ENCODE measurements around the gene KIAA1217. TPM values are rescaled to one million over a fixed set of nuclear protein-coding genes. Genes with fewer than 3 reads are reported as not detected.

Gene KIAA1217
- total and polyA plus RNA-seq, 2 of the 4 experiments (the other 2 are of a cell fraction), result 3.4 to 4.4 TPM

GRCh38 chr10:24459836-24460235 lies 250.9 kb downstream of the KIAA1217 start:
- no peak overlapping the region for H2BK15ac ChIP-seq (ENCODE audit: low read depth, low read length)
- DNase-seq (no peak), ATAC-seq (ENCODE audit: low read depth) (no peak)
- H3K9me3 ChIP-seq (ENCODE audit: control insufficient read depth, insufficient read depth, low read length), result no peaks in the 10 kb centered on the region
- peaks cover 19% of the 10 kb centered on the region for H3K4me1 ChIP-seq (ENCODE audit: control insufficient read depth, insufficient read depth, low read length)
- CTCF ChIA-PET, result no interaction called here
- no TSS peak for BruUV-seq (replicated peaks)
- no peak overlapping the region for H4K8ac ChIP-seq (ENCODE audit: low read depth in 2 of 2, low read length in 2 of 2)
- H3K9ac ChIP-seq (ENCODE audit: low read depth, low read length), result no peak overlapping the region
- WGBS, 2 experiments (ENCODE audit: extremely low coverage in 2 of 2, insufficient read length in 1 of 2), result 100% methylated on average over 2 of the region's 3 CpGs; no CpG with 5 or more reads in 1 of the 2 experiments
- H4K91ac ChIP-seq (ENCODE audit: insufficient read depth, low read depth, low read length), result no peak overlapping the region
- in situ Hi-C loops (cut with MboI; ENCODE audit: low sequenced_read_pairs), result no loop called here
- H3K23ac ChIP-seq (ENCODE audit: low read depth, low read length), result no peak overlapping the region
- H2BK20ac ChIP-seq (ENCODE audit: low read depth, low read length), result no peak overlapping the region
- no peaks in the 10 kb centered on the region for H3K36me3 ChIP-seq (ENCODE audit: control insufficient read depth, insufficient read depth, low read length)
- H2AK9ac ChIP-seq (replicated peaks; ENCODE audit: low read depth, low read length, poor library complexity), result no peak overlapping the region
- H3K56ac ChIP-seq (ENCODE audit: extremely low read depth, insufficient read depth, low read length), result no peak overlapping the region
- H3K14ac ChIP-seq (replicated peaks; ENCODE audit: low read depth, low read length), result no peak overlapping the region
- no peaks in the 10 kb centered on the region for H3K27me3 ChIP-seq (ENCODE audit: control insufficient read depth, insufficient read depth, low read length)
- no peak overlapping the region for H3K27ac ChIP-seq (ENCODE audit: insufficient read depth, low read length)
- no peak overlapping the region for H3K4ac ChIP-seq (ENCODE audit: low read depth, low read length)
- H3K4me2 ChIP-seq (ENCODE audit: low read depth, low read length), result no peak overlapping the region
- no peak overlapping the region for H2AFZ ChIP-seq (replicated peaks; ENCODE audit: low read length, poor library complexity)
- no peak overlapping the region for H3K4me3 ChIP-seq (ENCODE audit: insufficient read depth, low read depth, low read length)
- H3K18ac ChIP-seq (ENCODE audit: low read depth, low read length), result no peak overlapping the region
- H2AK5ac ChIP-seq (ENCODE audit: low read depth, low read length), result no peak overlapping the region
- intact Hi-C loops (cut with micrococcal nuclease), result no loop called here
- no peak overlapping the region for H4K5ac ChIP-seq (ENCODE audit: low read depth, low read length)
- no peaks in the 10 kb centered on the region for H4K20me1 ChIP-seq (ENCODE audit: insufficient read depth, low read length)
- POLR2A ChIA-PET (ENCODE audit: unreplicated experiment), result no interaction called here
- dilution Hi-C loops (cut with HindIII; ENCODE audit: low sequenced_read_pairs, unreplicated experiment), result no loop called here
- no peaks in the 10 kb centered on the region for H3K79me1 ChIP-seq (ENCODE audit: low read depth in 1 of 2, low read length in 2 of 2)
- H2BK5ac ChIP-seq (ENCODE audit: low read depth, low read length, poor library complexity, severe bottlenecking), result no peak overlapping the region
- H2BK120ac ChIP-seq (ENCODE audit: low read depth, low read length), result no peak overlapping the region
- peaks cover 19% of the 10 kb centered on the region for H3K9me1 ChIP-seq (ENCODE audit: insufficient read depth, low read length)
- no peak for TF ChIP-seq MAZ (IDR thresholded peaks at IDR 0.05; ENCODE audit: borderline replicate concordance, low read depth, low read length)
- TF ChIP-seq FOS (IDR thresholded peaks at IDR 0.05; ENCODE audit: low read depth, low read length), result no peak
- TF ChIP-seq CHD1 (IDR thresholded peaks at IDR 0.05; ENCODE audit: low read depth, low read length), result no peak
- TF ChIP-seq SMC3 (IDR thresholded peaks at IDR 0.05; ENCODE audit: low read depth, low read length), result no peak
- TF ChIP-seq CTCF (conservative IDR thresholded peaks at IDR 0.05; ENCODE audit: low read depth, low read length), result no peak
- no peak for TF ChIP-seq ELK1 (IDR thresholded peaks at IDR 0.05; ENCODE audit: borderline replicate concordance, low read depth, low read length)
- no peak for TF ChIP-seq RAD21 (IDR thresholded peaks at IDR 0.05; ENCODE audit: low read length)
- no peak for TF ChIP-seq BHLHE40 (IDR thresholded peaks at IDR 0.05; ENCODE audit: low read depth, low read length)
- TF ChIP-seq POLR2A (IDR thresholded peaks at IDR 0.05; ENCODE audit: low read depth, low read length), result no peak
- no peak for TF ChIP-seq MAFK (IDR thresholded peaks at IDR 0.05; ENCODE audit: low read depth, low read length)
- TF ChIP-seq NFE2L2 (IDR thresholded peaks at IDR 0.05; ENCODE audit: low read depth, low read length), result no peak
- no peak for TF ChIP-seq RFX5 (IDR thresholded peaks at IDR 0.05; ENCODE audit: low read depth, low read length)
- no peak for TF ChIP-seq USF2 (IDR thresholded peaks at IDR 0.05; ENCODE audit: low read depth, low read length)
- no peak for TF ChIP-seq MXI1 (IDR thresholded peaks at IDR 0.05; ENCODE audit: borderline replicate concordance, low read depth, low read length)
- no peak for TF ChIP-seq CEBPB (IDR thresholded peaks at IDR 0.05; ENCODE audit: low read depth, low read length)
- no peak for TF ChIP-seq RCOR1 (IDR thresholded peaks at IDR 0.05; ENCODE audit: insufficient replicate concordance, low read length)
